GM21367 (cell line): ENCODE measurements around the gene ITPR3.
A peak's percentile ranks its signal among the peaks of the same experiment; 100 is the strongest.
"Not testable (repeated sequence)": the region's sequence is repeated elsewhere in the genome, so short reads cannot be mapped to it uniquely, and the experiment has no call there.

Experiments used
- ATAC-seq: cut with Tn5 transposase; IDR thresholded peaks from one replicate; pipeline ENCODE4 v1.9.1; 2021; ENCODE audit not compliant: unreplicated experiment

ITPR3 gene

GRCh38 chr6:33610779-33611732 is 10.1 kb upstream of the ITPR3 start:
- ATAC-seq: no peak

- no peak for ATAC-seq
Measured at GRCh38 chr6:33613146-33613794, 7.9 kb upstream of the ITPR3 start.

GRCh38 chr6:33613795-33614168 is 7.3 kb upstream of the ITPR3 start:
- ATAC-seq: no peak

- no peak for ATAC-seq
Measured at GRCh38 chr6:33616113-33616512, 5.0 kb upstream of the ITPR3 start.

- no peak for ATAC-seq
Measured at GRCh38 chr6:33616913-33617312, 4.2 kb upstream of the ITPR3 start.

GRCh38 chr6:33619166-33619840 is 1.8 kb upstream of the ITPR3 start:
- no peak for ATAC-seq

GRCh38 chr6:33620158-33620855 is 815 bp upstream of the ITPR3 start:
- no peak for ATAC-seq

GRCh38 chr6:33621711-33622388 is 728 bp downstream of the ITPR3 start:
- peak; percentile 9 for ATAC-seq

GRCh38 chr6:33622456-33623431 is 1.6 kb downstream of the ITPR3 start:
- no peak for ATAC-seq

- ATAC-seq: no peak
Measured at GRCh38 chr6:33623895-33624381, 2.8 kb downstream of the ITPR3 start.

- ATAC-seq: no peak
Measured at GRCh38 chr6:33624856-33625255, 3.7 kb downstream of the ITPR3 start.

GRCh38 chr6:33627876-33628275 is 6.8 kb downstream of the ITPR3 start:
- ATAC-seq: no peak

- no peak for ATAC-seq
Measured at GRCh38 chr6:33628401-33628964, 7.4 kb downstream of the ITPR3 start.

GRCh38 chr6:33630014-33630413 is 8.9 kb downstream of the ITPR3 start:
- no peak for ATAC-seq

- ATAC-seq: not testable (repeated sequence)
Measured at GRCh38 chr6:33631521-33631920, 10.4 kb downstream of the ITPR3 start.

- ATAC-seq: no peak
Measured at GRCh38 chr6:33631971-33632557, 10.9 kb downstream of the ITPR3 start.

GRCh38 chr6:33632558-33633039 is 11.5 kb downstream of the ITPR3 start:
- ATAC-seq: no peak

- ATAC-seq: no peak
Measured at GRCh38 chr6:33633084-33633461, 12.0 kb downstream of the ITPR3 start.
